NCI-H1417 treated with DMSO at 0.1 percent for 48 hours (cell line): ENCODE results near the gene TF.

Source experiments
- DNase-seq: peaks from one replicate; lab custom pipeline; 2025; lab: John Stamatoyannopoulos, UW

Gene TF

DNA sequence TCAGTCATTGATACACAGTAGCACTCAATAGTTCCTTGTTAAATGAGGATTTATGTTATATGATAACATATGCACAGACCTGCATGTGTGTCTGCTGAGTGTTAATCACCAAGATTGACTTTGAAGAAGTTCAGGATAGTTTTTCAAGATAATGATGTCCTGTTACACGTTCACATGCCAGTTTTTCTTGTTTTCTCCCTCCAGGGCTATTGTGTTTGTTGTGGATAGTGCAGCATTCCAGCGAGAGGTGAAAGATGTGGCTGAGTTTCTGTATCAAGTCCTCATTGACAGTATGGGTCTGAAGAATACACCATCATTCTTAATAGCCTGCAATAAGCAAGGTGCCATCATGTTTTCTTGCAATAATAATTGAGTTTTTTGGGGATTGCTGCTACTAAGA, 69.2 kb downstream of the TF start:
- DNase-seq = no peak

DNA sequence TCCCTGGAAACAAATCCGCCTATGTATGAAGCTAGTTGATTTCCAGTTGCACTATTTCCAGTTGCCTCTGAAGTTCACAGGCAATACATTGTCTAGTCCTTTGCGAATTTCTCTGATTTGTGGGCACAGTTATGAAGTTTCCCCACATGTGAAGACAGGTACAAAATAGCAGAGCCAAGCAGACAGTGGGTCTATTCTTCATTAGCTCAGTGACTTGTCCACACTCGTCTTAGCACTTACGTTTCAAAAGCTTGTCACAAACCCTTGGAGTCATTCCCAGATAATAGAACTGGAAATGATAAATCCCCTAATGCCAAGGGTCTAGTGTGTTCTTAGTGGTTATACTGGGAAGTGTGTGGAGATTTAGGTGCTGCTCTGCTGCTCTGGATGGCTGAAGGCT, 73.9 kb downstream of the TF start:
- no peak for DNase-seq

DNA sequence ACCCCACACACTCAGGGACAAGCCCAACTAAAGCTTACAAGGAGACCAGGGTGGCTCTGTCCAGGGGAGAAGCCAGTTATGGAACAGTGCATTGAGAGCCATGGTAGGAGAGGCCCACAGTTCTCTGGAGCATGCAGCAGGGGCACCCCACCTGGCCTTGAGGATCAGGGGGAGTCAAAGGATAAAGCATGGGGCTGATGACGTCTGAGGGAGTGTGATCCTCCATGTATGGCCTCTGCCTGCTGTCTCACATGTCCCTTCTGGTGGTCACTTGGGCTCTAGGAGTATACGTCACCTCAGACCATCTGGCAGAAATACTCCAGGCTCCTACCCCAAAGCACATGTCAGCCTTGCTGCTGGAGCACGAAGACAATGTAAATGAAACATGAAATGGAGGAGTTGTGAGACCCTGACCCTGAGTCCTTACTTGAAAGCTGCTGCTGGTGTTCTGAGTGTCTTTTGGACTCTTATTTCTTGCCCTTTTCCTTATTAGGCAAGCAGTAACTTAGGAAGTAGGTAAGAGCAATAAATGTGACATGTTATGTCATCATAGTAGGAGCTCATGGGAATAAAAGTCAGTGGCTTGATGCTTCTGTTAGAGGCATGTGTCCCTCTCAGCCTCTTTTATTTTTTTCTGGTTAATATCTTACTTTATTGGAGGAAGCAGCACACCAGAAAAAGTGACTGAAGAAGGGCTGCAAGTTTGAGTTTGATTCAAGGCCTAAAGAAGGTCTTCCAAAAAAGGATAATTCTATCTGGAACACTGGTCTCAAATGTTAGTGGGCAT, 74.9 kb downstream of the TF start:
- DNase-seq = no peak

DNA sequence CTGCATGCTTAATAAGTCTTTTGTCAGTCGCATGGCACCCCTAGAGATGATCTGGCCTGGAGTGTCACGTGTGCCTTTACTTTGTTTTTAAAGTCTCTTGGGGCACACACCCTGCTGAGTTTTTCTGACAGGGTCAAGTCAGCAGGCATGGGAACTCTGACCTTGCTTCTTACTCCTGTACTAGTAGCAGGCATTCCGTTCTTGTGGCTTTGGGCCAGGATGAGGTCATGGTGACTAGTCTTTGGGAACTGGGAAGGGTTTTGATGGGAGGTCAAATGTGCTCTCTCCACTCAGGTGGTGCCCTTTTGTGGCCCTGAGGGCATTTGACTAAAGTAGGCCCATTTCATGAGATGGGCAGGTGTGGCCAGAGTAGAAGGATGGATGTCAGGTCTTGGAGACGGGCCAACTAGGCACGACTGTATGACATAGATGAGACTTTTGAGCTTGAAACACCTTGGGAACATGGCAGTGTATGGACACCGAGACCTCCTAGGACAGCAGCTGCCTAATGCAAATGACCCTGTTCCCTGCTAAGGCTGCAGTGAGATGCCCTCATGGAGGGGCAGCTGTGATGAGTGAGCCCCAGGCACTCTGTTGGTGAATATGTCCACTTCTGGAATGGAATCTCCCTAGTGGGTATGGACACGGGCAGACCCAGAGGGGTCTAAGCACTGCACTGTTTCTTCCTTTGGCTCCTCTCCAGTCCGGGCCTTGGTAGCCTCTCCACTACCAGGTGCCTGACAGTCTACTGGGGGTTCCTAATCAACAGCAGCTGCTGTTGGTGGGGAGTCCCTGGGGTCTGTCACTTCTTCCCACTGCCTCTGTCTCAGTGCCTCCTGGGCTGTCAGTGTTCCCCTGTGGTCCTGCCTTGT, 75.8 kb downstream of the TF start:
- DNase-seq = no peak

DNA sequence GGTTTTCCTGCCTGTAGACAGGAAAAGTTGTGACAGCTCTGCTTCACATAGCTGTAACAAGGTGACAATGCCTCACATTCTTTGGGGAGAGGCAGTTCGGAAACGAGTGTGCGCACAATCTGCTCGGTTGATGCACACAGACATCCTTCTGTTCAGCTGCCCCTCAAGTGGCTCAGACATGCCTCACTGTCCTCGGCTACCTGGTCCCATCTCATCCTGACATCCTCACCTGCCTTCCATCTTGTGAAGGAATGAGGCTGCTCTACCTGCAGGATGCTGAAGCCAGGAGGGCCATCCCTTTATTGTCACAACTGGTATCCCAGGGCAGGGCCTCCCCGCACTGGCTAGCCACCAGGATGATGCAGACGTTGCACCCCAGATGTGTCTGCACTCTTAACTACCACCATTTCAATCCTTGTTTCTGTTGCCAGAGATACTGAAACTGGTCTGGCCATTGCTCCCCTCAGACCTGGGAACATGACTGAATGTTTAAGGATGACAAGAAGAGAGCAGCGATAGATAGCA, 78.8 kb downstream of the TF start:
- no peak for DNase-seq

DNA sequence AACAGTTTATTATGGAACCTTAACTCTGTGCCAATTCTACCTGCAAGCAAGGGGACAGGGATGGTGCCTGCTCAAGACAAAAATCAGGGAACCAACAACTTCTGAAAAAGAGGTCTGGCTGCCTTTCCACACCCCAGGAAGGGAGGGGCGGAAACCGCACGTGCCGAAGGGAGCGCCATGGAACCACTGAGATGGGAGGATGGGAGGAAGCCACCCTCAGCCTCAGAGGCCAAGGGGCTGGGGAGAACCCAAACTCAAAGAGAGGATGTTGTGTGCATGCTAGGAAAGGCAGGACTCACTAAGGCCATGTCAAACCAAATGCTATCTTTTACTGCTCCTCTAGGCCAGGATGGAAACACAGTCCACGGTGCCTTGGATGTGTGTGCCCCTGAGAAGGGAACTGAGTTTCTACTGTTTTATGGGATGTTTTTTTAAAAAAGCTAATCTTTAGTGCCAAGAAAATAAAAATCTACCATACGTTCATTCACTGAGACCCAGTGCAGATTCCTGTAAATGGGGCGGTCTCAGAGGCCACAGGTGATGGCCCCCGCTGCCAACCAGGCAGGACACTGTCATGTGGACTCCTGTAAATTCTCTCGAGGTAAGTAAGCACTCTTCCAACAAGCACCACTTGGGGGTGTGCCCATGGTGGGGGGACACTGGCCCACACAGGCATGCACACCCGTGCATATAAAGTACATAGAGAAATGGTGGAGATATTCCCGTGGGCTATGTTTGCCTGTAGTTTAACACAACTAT, 80.0 kb downstream of the TF start:
- DNase-seq = no peak

DNA sequence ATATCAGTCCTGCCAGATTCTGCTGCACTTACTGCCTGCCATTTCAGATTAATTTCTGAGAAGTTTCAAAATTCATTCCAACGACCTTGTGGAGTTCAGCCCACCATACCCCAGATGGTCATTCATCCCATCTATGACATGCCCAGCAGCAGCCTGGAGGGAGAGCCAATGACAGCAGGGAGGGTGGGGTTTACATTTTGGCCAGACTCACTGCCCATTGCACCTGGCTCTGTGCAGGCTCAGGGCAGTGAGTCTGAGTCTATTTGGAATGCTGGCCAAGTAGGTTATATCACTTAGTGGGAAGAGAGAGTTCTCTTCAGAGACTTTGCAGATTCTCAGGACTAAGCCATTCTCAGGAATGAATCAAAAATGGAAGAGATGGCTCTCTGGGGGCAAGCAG, 80.9 kb downstream of the TF start:
- no peak for DNase-seq

DNA sequence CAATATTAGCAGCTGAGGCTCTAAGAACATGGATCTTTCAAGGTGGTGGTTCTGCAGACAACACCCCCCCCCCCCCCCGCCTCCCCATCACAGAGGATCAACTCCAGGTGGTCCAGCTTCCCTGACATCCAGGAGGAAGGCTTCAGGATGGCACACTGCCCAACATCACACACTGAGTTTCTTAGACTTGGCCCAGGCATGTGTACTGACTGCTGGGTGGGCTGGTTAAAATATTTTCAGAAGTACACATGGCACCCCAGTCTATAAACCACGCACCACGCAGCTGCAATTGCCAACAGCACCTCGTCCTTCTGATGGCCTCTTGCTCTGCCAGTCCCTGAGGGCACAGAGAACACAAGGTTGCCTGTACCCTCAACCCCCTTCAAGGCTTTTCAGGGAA, 81.5 kb downstream of the TF start:
- no peak for DNase-seq

DNA sequence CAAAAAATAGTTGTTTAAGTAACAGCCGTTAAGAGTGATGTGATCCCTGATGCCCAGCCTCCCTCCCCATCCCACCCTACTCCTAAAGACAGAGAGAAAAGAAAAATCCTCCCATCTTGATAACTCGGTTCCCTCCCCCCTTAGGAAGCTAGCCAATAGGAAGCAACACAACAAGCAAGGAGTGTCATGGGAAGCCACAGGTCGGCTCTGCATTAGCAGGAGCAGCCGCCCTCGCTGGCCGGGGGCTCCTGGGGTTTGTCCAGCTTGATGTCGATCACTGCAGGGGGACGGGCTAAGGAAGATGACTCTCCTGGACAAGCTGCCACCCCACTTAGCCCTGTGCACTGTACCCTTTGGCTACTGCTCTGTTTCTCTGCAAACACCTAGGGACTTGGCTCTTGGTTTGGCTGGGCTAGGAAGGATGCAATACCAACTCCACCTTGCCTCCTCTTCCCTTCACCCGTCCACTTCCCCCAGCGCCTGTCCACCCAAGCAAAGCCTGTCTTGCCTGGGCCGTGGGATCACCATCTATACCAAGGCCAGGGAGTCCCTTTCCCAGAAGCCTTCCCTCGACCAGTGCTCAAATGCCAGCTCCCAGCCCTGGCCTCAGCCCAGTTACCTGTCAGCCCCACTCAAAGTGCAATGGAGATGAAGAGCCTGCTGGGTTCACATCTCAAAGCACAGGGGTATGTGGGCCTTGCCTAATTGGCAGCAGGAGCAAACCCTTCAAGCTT, 82.5 kb downstream of the TF start:
- DNase-seq = no peak

DNA sequence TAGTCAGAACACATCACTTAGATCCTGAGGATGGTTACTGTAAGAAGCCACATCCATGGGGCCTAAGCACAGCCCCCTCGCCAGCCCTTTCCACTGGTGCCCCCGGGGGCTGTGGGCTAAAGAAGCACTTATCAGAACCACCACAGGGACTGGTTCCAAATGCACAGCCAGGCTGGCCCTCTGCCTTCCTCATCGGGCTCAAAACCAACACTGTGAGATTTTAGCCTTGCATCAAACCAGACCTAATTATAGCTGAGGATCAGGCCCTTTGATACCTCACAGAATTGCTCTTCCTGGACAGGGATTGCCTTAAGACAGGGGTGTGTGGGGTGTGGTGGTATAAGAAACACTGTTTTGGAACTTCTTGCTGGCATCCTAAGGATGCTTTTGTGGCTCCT, 83.1 kb downstream of the TF start:
- DNase-seq = no peak

DNA sequence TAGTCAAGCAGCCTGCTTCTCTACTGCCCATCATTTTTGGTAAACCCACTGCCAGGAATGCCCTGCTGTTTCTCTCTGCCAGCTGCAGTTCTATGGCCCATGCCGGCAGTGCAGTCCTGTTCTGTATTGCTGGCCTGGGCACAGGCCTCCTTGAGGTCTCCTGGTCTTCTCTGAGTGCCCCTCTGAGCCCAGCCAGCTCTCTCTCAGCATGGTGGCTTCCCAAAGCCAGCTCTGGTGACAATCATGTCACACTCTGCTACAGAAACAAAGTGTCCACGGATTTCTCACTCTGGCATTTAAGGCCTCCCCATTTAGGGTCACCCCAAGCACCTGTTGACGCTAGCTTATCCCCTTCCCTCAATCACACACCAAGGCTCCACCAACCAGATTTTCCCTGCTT, 83.9 kb downstream of the TF start:
- no peak for DNase-seq

DNA sequence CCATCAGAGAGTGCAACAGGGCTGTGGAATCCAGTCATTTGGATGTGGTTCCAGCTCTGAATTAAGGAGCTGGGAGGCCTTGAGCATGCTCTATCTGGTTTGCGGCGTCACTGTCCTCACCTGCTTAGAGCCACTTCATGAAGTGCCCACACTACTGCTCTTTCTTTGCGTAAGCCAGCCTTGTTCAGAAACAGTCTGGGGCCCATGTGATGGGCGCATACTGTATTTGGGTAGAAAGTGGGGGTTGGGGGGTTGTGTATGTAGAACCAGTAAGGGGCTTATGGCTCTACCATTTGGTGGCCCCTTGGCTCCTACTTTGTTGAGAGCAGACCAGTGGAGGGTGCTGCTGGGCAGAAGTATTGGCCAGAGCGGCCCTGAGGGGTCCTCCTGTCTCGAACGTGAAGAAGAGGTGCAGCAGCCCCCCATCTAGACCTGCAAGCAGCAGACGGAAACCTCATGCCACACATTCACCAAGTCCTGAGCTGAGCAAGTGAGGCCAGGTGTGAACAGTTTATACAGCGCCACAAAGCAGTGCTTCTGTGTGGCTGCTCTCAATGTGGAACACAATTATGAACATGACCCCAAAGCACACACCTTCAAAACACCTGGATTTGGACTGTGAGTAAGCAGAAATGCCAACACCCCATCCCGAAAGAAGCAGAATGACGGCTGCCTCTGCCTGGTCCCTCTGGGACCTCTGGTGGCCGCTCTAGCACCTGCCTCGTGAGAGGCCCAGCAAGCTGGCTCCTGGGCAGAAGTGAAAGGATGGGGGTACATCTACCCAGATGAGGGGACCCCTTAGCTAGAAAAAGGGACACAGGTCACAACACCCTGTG, 86.0 kb downstream of the TF start:
- no peak for DNase-seq

DNA sequence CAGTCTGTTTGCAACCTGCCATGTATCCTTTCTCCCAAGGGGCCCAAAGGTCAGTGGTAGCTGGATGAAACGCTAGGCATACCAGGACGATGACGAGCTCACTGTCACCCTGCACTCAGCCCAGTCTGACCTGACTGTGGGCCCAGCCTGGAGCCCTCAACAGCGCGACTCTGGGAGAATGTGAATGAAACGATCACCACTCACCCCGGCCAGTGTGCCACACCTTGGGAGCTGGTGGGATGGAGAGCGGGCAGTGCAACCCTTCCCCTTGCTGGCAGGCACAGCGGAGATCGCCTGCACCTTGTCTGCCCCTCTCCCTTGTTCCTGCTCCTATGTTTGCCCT, 86.6 kb downstream of the TF start:
- DNase-seq = no peak

DNA sequence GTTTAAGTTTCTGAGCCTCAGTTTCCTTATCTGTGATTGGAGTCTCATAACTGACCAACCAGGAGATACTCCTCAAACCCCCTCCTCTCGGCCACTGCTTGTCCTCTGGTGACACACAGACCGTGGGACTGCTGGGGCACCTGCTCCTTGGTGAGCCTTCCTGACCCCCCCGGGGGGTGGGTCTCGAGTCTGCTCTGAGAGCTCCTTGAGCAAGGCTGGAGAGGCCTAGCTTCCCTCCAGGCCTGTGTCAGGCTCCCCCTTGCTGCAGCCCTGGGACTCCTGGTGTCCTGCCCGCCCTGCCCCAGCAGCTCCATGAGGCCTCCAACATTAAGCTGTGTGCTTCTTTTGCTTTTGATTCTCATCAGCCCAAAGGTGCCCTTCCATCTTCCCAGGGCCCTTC, 87.1 kb downstream of the TF start:
- no peak for DNase-seq

DNA sequence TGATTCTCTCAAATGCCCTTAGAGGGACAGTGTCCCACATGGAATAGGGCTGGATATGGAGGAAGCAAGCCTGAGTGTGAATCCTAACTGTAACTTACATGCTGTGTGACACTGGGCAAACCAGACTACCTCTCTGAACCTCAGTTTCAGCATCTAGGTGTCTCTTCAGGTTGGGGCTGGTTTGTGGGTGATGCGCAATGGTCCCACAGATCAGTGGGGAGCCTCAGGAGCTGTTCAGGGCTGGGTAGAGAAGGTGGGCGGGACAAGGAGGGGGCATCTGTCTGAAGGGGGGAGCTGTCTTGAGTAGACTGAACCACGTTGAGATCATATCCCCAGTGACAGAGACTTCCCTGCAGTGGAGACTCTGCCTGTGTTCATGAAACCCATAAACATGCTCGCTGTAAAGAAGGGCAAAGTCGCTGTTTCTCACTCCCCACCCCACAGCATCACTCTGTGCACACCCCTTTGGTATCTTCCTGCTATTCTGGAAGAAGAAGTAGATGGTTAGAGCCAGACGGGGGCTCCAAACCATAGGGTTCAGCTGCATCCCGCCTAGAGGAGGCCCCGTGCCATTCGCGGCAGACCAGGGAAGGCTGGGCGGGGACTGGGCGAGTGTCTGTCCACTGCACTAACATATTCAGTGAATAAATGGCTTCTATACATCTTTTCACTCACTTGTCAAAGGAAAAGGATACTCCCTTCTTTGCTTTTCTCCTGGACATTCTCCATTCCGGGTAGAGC, 87.9 kb downstream of the TF start:
- no peak for DNase-seq

DNA sequence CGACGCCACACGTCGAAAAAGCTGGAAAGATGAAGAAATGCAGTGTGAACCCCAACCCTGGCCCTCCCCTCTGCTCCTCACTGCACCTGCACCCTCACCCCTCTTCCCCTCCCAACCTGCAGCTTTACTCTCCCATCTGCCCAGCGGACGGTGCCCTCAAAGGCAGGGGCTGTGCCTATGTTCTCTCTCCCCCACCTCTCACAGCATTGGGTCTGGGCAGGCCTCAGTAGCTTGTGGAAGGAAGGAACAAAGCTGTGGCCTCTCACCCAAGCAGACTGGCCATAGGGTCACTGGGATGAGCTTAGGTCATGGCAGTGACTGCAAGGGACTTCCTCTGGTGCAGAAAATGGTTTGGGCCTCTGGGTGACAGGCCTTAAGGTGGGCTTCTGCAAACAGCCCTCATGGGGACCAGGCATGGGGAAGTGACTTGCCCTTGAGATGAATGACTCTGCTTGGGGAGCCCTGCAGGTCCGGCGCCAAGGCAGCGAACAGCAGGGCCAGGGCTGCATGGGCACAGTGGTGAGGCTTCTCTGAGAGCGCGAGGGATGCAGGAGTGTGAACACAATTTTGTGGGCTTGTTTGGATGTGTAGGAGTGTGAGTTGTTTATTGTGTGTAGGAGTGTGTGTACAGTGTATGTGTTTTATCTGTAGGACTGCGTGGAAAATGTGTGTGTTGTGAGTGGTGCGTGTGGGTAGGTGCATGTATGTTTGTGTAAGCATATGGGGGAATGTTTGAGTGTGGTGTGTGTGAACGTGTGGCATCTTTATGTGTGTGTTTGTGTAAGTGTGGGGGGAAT, 88.6 kb downstream of the TF start:
- no peak for DNase-seq

DNA sequence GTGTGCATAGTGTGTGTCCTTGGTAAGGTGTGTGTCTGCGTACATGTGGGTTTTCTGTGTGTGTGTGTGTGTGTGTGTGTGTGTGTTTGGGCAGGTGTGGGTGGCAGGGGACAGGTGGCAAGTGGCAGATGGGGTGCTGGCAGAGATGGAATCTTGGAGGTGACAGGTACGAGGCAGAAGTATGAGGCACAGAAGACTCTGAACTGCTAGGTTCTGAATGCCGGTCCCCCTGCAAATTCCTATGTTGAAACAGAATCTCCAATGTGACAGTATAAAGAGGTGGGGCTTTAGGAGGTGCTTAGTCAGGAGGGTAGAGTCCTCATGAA, 89.2 kb downstream of the TF start:
- DNase-seq = no peak

DNA sequence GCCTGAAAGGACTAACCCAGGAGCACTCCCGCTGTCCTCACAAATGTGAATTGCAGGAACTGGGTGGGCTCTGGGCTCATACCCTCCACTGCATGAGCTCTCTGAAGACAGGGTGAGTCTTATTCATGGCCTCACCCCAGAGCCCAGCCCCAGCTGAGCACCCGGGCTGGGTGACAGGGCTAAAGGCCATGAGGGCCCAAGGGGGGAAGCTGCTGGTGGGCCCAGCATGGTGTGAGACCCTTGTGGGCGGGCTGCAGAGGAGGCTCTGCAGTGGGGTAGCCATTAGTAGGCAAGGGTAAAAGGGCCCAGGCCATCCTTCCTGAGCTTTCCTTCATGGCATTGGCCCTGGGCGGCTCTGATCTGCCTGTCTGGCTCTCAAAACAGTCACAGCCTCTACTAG, 89.8 kb downstream of the TF start:
- no peak for DNase-seq

DNA sequence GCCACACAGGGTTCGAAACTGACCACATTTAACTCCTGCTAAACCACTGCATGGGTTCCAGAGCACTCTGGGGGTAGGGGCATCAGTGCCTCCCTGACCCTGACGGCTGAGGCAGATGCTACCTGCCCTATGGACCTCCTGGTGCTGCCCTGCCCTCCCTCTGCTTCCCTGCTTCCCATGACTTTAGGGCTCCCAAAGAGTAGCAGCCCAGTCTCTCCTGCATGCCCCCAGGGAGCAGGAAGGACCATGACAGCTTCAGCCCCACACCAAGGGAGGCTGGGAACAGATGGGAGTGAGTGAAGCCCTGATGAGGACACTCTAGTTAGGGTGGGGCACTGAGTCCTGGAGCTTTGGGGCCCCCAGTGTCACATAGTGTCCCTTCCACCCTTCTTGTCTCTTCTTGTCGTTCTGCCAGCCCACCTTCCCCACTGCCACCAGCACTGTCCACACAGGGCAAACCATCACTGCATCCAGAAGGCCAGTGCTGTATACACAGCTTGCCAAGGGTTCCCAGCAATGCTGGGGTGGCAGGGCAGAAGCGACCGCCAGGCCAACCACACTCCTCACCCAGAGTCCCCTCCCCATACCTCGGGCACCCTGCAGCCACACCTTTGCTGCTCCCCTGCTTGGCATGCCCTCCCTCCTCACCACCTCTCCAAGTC, 90.4 kb downstream of the TF start:
- DNase-seq = no peak
